Karpas-422 (cell line): ENCODE measurements around the gene CRYBB1. TPM values are rescaled to one million over a fixed set of nuclear protein-coding genes. Genes with fewer than 3 reads are reported as not detected.

ENCODE experiments used
- DNase-seq: peaks from one replicate; pipeline ENCODE4 v3.0.0-alpha.2; 2015
- H2AFZ ChIP-seq: fragments of 200-600 bp; sonication (generic); 2 replicates; pipeline ENCODE4 v1.6.1; 2014; ENCODE audit warnings: antibody characterized with exemption, low read length, mixed read lengths
- H3K27ac ChIP-seq: fragments of 200-600 bp; sonication (generic); 2 replicates; pipeline ENCODE4 v1.5.1; 2014; ENCODE audit warnings: mild to moderate bottlenecking, low read length, moderate library complexity
- H3K27me3 ChIP-seq: fragments of 200-600 bp; sonication (generic); 2 replicates; pipeline ENCODE4 v1.6.1; 2014; ENCODE audit warnings: low read length, mixed read lengths
- H3K36me3 ChIP-seq: fragments of 200-600 bp; sonication (generic); 2 replicates; pipeline ENCODE4 v1.6.1; 2014; ENCODE audit warnings: low read length, mixed read lengths; ENCODE audit not compliant: insufficient read depth
- H3K4me1 ChIP-seq: fragments of 200-600 bp; sonication (generic); 2 replicates; pipeline ENCODE4 v1.6.1; 2014; ENCODE audit warnings: mild to moderate bottlenecking, low read length, mixed read lengths
- H3K4me2 ChIP-seq: fragments of 200-600 bp; sonication (generic); 2 replicates; pipeline ENCODE4 v1.6.1; 2014; ENCODE audit warnings: low read length, low read depth, mild to moderate bottlenecking; ENCODE audit not compliant: poor library complexity, severe bottlenecking
- H3K4me3 ChIP-seq: fragments of 200-600 bp; sonication (generic); 2 replicates; pipeline ENCODE4 v1.5.1; 2014; ENCODE audit warnings: mild to moderate bottlenecking, antibody characterized with exemption, low read length, mixed read lengths
- H3K79me2 ChIP-seq: fragments of 200-600 bp; sonication (generic); 2 replicates; pipeline ENCODE4 v1.6.1; 2014; ENCODE audit warnings: mild to moderate bottlenecking, low read length, mixed read lengths
- H3K9ac ChIP-seq: fragments of 200-600 bp; sonication (generic); 2 replicates; pipeline ENCODE4 v1.6.0; 2014; ENCODE audit warnings: low read length
- H3K9me2 ChIP-seq: fragments of 200-600 bp; sonication (generic), shearing (Covaris generic); replicated peaks from 2 replicates; pipeline ENCODE4 v1.6.0; 2014; ENCODE audit warnings: mild to moderate bottlenecking, low read length, moderate library complexity; ENCODE audit not compliant: insufficient read depth
- H3K9me3 ChIP-seq: fragments of 300-700, 200-600 bp; sonication (generic); 2 replicates; pipeline ENCODE4 v1.6.1; 2014; ENCODE audit warnings: low read length, mixed read lengths
- H4K20me1 ChIP-seq: fragments of 200-600 bp; sonication (generic); 2 replicates; pipeline ENCODE4 v1.6.1; 2014; ENCODE audit warnings: mild to moderate bottlenecking, antibody characterized with exemption, low read length, low read depth; ENCODE audit not compliant: insufficient read depth
- total RNA-seq: library from RNA; depleted of rRNA; stranded (reverse); fragments of >200 nt; shearing (Covaris generic); gene quantifications from 2 replicates; pipeline ENCODE4 v1.2.3, GENCODE V29; 2014; ENCODE audit warnings: low replicate concordance

Gene CRYBB1
- total RNA-seq, 1 experiment from 2014 or later: 0.22 TPM

GRCh38 chr22:26629988-26630761, 12.3 kb upstream of the CRYBB1 start:
- Histone ChIP-seq H3K9me2 (no peaks in the 10 kb centered on the region), H3K9ac (no peak overlapping the region), H3K27me3 (no peaks in the 10 kb centered on the region), H3K9me3 (no peaks in the 10 kb centered on the region), H3K36me3 (no peaks in the 10 kb centered on the region), H3K4me3 (no peak overlapping the region), H3K79me2 (no peaks in the 10 kb centered on the region), H4K20me1 (no peaks in the 10 kb centered on the region), H3K4me1 (no peaks in the 10 kb centered on the region), H3K4me2 (no peak overlapping the region), H2AFZ (no peak overlapping the region), H3K27ac (no peak overlapping the region)
- no peak for DNase-seq

GRCh38 chr22:26624803-26625202, 7.0 kb upstream of the CRYBB1 start:
- Histone ChIP-seq H3K79me2 (no peaks in the 10 kb centered on the region), H3K9ac (no peak overlapping the region), H3K4me3 (no peak overlapping the region), H3K9me3 (no peaks in the 10 kb centered on the region), H3K4me2 (no peak overlapping the region), H2AFZ (no peak overlapping the region), H3K4me1 (no peaks in the 10 kb centered on the region), H3K27ac (no peak overlapping the region), H3K27me3 (no peaks in the 10 kb centered on the region), H3K9me2 (no peaks in the 10 kb centered on the region), H3K36me3 (no peaks in the 10 kb centered on the region), H4K20me1 (no peaks in the 10 kb centered on the region)
- DNase-seq: no peak

DNA sequence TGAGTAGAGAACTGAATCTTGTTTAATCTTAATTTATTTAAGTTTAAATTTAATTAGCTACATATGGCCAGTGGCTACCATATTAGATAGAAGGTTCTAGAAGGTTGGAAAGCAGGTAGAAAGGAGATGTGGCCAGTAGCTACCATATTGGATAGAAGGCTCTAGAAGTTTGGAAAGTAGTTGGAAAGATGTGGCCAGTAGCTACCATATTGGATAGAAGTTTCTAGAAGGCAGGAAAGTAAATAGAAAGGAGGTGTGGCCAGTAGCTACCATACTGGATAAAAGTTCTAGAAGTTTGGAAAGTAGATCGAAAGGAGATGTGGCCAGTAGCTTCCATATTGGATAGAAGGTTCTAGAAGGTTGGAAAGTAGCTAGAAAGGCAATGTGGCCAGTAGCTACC, 6.2 kb upstream of the CRYBB1 start:
- Histone ChIP-seq H3K27ac (no peak overlapping the region), H3K36me3 (no peaks in the 10 kb centered on the region), H3K4me3 (no peak overlapping the region), H3K9me2 (no peaks in the 10 kb centered on the region), H3K4me2 (no peak overlapping the region), H2AFZ (no peak overlapping the region), H4K20me1 (no peaks in the 10 kb centered on the region), H3K27me3 (no peaks in the 10 kb centered on the region), H3K4me1 (no peaks in the 10 kb centered on the region), H3K9ac (no peak overlapping the region), H3K79me2 (no peaks in the 10 kb centered on the region), H3K9me3 (no peaks in the 10 kb centered on the region)
- no peak for DNase-seq

DNA sequence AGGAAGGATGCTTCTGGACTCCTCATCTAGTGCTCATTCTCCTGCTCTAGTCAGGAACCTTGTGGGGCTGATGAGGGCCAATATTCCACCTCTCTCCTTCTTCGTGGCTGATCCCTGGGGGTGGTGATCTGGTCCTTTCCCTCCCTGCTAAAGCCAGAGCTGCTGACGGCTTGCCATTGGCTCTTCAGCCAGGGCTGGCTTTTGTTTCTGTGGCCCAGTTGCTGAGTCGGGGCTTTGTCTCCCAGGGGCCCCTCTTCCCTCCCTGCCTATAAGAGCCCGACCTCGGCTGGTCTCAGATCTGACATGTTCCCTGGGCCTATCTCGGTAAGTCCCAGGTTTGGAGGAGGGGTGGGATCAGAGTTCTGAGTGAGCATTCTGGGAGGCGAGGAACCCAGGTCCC, 3.8 kb upstream of the CRYBB1 start, which contains the start of gene CRYBA4:
Gene CRYBA4 (plus strand): TSS at position 301 of the 400 bp plus-strand sequence. CDS start 634 bp downstream, outside the sequence.
- no peaks in the 10 kb centered on the region for H3K9me2 ChIP-seq
- H3K4me2 ChIP-seq: no peak within 1 kb of the TSS
- H3K4me3 ChIP-seq: no peak within 1 kb of the TSS
- H3K27me3 ChIP-seq: no peaks in the 10 kb centered on the region
- H3K79me2 ChIP-seq: no peaks in the 10 kb centered on the region
- no peak within 1 kb of the TSS for H3K9ac ChIP-seq
- H3K9me3 ChIP-seq: no peaks in the 10 kb centered on the region
- peaks cover 6% of the 10 kb centered on the region for H3K4me1 ChIP-seq
- H3K36me3 ChIP-seq: no peaks in the 10 kb centered on the region
- no peak within 1 kb of the TSS for H2AFZ ChIP-seq
- DNase-seq: no peak
- no peak within 1 kb of the TSS for H3K27ac ChIP-seq
- no peaks in the 10 kb centered on the region for H4K20me1 ChIP-seq

- Histone ChIP-seq H3K27ac (no peak overlapping the region), H3K4me3 (no peak overlapping the region), H2AFZ (no peak overlapping the region), H3K4me2 (no peak overlapping the region), H3K9ac (no peak overlapping the region), H3K36me3 (no peaks in the 10 kb centered on the region), H3K9me2 (no peaks in the 10 kb centered on the region), H3K27me3 (no peaks in the 10 kb centered on the region), H4K20me1 (no peaks in the 10 kb centered on the region), H3K9me3 (no peaks in the 10 kb centered on the region), H3K4me1 (peaks cover 6% of the 10 kb centered on the region), H3K79me2 (no peaks in the 10 kb centered on the region)
- DNase-seq: no peak
Observed at GRCh38 chr22:26620197-26620596, 2.4 kb upstream of the CRYBB1 start.

DNA sequence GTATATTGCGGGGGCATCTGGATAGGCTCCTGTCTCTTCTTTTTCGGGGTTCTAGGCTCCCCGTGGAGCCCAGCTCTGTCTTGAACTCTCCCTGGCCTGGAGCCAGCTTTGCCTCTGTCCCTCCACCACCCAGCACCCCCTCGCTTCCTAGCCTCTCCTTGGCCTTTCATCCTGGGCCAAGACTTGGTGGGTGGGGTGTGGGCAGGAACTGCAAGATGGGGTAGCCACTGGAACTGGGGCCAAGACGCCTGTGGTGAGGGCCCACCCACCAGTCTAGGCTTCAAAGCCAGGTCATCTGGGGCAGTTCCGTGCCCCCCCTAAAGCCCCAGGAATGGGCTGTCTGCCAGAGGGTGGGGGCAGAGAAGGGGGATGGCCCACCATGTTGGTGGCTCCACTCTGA, 1.7 kb upstream of the CRYBB1 start:
- DNase-seq: no peak
- no peaks in the 10 kb centered on the region for H3K36me3 ChIP-seq
- no peaks in the 10 kb centered on the region for H3K79me2 ChIP-seq
- H3K4me3 ChIP-seq: no peak overlapping the region
- H3K4me1 ChIP-seq: peaks cover 6% of the 10 kb centered on the region
- no peak overlapping the region for H2AFZ ChIP-seq
- H3K27me3 ChIP-seq: no peaks in the 10 kb centered on the region
- no peaks in the 10 kb centered on the region for H3K9me3 ChIP-seq
- H3K9ac ChIP-seq: no peak overlapping the region
- H3K9me2 ChIP-seq: no peaks in the 10 kb centered on the region
- no peak overlapping the region for H3K27ac ChIP-seq
- no peak overlapping the region for H3K4me2 ChIP-seq
- H4K20me1 ChIP-seq: no peaks in the 10 kb centered on the region

GRCh38 chr22:26618455-26618854, 628 bp upstream of the CRYBB1 start:
- no peaks in the 10 kb centered on the region for H3K79me2 ChIP-seq
- peaks cover 6% of the 10 kb centered on the region for H3K4me1 ChIP-seq
- no peak for DNase-seq
- H3K27me3 ChIP-seq: no peaks in the 10 kb centered on the region
- no peaks in the 10 kb centered on the region for H3K9me2 ChIP-seq
- no peak overlapping the region for H3K4me2 ChIP-seq
- no peaks in the 10 kb centered on the region for H3K9me3 ChIP-seq
- H4K20me1 ChIP-seq: no peaks in the 10 kb centered on the region
- no peak overlapping the region for H3K9ac ChIP-seq
- no peaks in the 10 kb centered on the region for H3K36me3 ChIP-seq
- no peak overlapping the region for H2AFZ ChIP-seq
- no peak overlapping the region for H3K4me3 ChIP-seq
- H3K27ac ChIP-seq: no peak overlapping the region

DNA sequence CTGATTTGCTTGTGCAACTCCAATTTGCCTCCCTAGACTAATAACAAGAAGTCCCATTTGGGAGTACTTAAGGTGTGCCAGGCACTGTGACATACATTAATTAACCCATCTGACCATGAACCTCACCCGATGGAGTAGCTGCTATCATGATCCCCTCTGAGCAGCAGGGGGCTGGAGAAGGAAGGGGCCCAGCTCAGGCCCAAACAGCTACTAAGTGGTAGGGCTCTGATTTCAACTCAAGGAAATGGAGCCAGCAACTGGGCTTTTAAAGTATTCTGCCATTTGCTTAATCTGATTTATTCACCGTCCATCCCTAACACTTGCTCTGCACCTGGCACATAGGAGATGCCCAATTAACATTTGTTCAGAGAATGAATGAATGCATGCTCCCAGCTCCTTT, 1.2 kb downstream of the CRYBB1 start:
- Histone ChIP-seq H3K79me2 (no peaks in the 10 kb centered on the region), H3K9me2 (no peaks in the 10 kb centered on the region), H3K9me3 (no peaks in the 10 kb centered on the region), H3K27ac (no peak overlapping the region), H3K9ac (no peak overlapping the region), H2AFZ (no peak overlapping the region), H3K4me1 (peaks cover 6% of the 10 kb centered on the region), H3K4me3 (no peak overlapping the region), H3K27me3 (no peaks in the 10 kb centered on the region), H4K20me1 (no peaks in the 10 kb centered on the region), H3K36me3 (no peaks in the 10 kb centered on the region), H3K4me2 (no peak overlapping the region)
- no peak for DNase-seq
